ENCODE data around the gene MAD1L1. TPM values are rescaled to one million over a fixed set of nuclear protein-coding genes. Genes with fewer than 3 reads are reported as not detected.
A peak's percentile ranks its signal among the peaks of the same experiment; 100 is the strongest.

Gene MAD1L1
- total and polyA plus RNA-seq, 4 donors, result 12.8 to 20.7 (median 16.5) TPM

- TF ChIP-seq REST (IDR thresholded peaks at IDR 0.05) (no peak), FOXA2 (IDR thresholded peaks at IDR 0.05) (no peak), YY1 (IDR thresholded peaks at IDR 0.05) (peak; percentile 30)
These were observed 310.5 kb downstream of the MAD1L1 start (continued) for GRCh38 chr7:1922071-1922869.

- Histone ChIP-seq H3K4me3 (ENCODE audit: low read depth in 1 of 3, low read length in 3 of 3) (no peak overlapping the region), H3K9me3 (ENCODE audit: control insufficient read depth in 4 of 4, low read length in 3 of 4) (no peaks in the 10 kb centered on the region), H3K9ac (ENCODE audit: low read depth in 1 of 2, low read length in 2 of 2) (no peak overlapping the region), H3K27ac (ENCODE audit: low read depth in 1 of 2, low read length in 2 of 2) (no peak overlapping the region), H3K27me3 (ENCODE audit: control insufficient read depth in 4 of 4, insufficient read depth in 4 of 4, low read length in 3 of 4) (no peaks in the 10 kb centered on the region), H3K36me3 (ENCODE audit: control insufficient read depth in 4 of 4, insufficient read depth in 3 of 4, low read depth in 1 of 4, low read length in 3 of 4) (no peaks in the 10 kb centered on the region), H3K4me1 (ENCODE audit: control insufficient read depth in 4 of 4, insufficient read depth in 4 of 4, low read length in 3 of 4) (peaks cover 19 to 50% (median 43%) of the 10 kb centered on the region in 4 donors)
- WGBS, result 92% methylated on average over 16 of the region's 16 CpGs
- TF ChIP-seq HNF4A (conservative IDR thresholded peaks at IDR 0.05) (no peak), EGR1 (IDR thresholded peaks at IDR 0.05; ENCODE audit: low read depth in 2 of 2) (no peak), NR2F2 (IDR thresholded peaks at IDR 0.05) (no peak), YY1 (IDR thresholded peaks at IDR 0.05) (no peak), GABPA (IDR thresholded peaks at IDR 0.05 in 1 of 2, conservative IDR thresholded peaks at IDR 0.05 in 1 of 2) (no peak), RXRA (IDR thresholded peaks at IDR 0.05) (no peak)
- no peak for DNase-seq (ENCODE audit: low spot score)
These were observed 311.9 kb downstream of the MAD1L1 start for GRCh38 chr7:1920881-1921280.

GRCh38 chr7:1920266-1920681, 312.5 kb downstream of the MAD1L1 start:
- no peak for DNase-seq (ENCODE audit: low spot score)
- H3K4me1 ChIP-seq (ENCODE audit: control insufficient read depth in 4 of 4, insufficient read depth in 4 of 4, low read length in 3 of 4), result peaks cover 19 to 50% (median 43%) of the 10 kb centered on the region in 4 donors
- peak overlapping the region; percentile 49 to 65 for H3K27ac ChIP-seq (ENCODE audit: low read depth in 1 of 2, low read length in 2 of 2)
- no peaks in the 10 kb centered on the region for H3K9me3 ChIP-seq (ENCODE audit: control insufficient read depth in 4 of 4, low read length in 3 of 4)
- no peaks in the 10 kb centered on the region for H3K36me3 ChIP-seq (ENCODE audit: control insufficient read depth in 4 of 4, insufficient read depth in 3 of 4, low read depth in 1 of 4, low read length in 3 of 4)
- no peaks in the 10 kb centered on the region for H3K27me3 ChIP-seq (ENCODE audit: control insufficient read depth in 4 of 4, insufficient read depth in 4 of 4, low read length in 3 of 4)
- no peak overlapping the region for H3K4me3 ChIP-seq (ENCODE audit: low read depth in 1 of 3, low read length in 3 of 3)
- H3K9ac ChIP-seq (ENCODE audit: low read depth in 1 of 2, low read length in 2 of 2), result no peak overlapping the region
- TF ChIP-seq HNF4G (IDR thresholded peaks at IDR 0.05), result no peak
- no peak for TF ChIP-seq ZBTB33 (IDR thresholded peaks at IDR 0.05)
- TF ChIP-seq SP1 (IDR thresholded peaks at IDR 0.05), result no peak
- TF ChIP-seq MAX (IDR thresholded peaks at IDR 0.05), result no peak
- no peak for TF ChIP-seq NR2F2 (IDR thresholded peaks at IDR 0.05)
- TF ChIP-seq EGR1 (IDR thresholded peaks at IDR 0.05; ENCODE audit: low read depth in 2 of 2), result no peak
- no peak for TF ChIP-seq GABPA (IDR thresholded peaks at IDR 0.05 in 1 of 2, conservative IDR thresholded peaks at IDR 0.05 in 1 of 2)
- TF ChIP-seq RAD21 (IDR thresholded peaks at IDR 0.05), result no peak
- TF ChIP-seq REST (IDR thresholded peaks at IDR 0.05), result no peak
- no peak for TF ChIP-seq FOXA1 (IDR thresholded peaks at IDR 0.05)
- no peak for TF ChIP-seq ATF3 (IDR thresholded peaks at IDR 0.05)
- TF ChIP-seq YY1 (IDR thresholded peaks at IDR 0.05), result no peak
- no peak for TF ChIP-seq RXRA (IDR thresholded peaks at IDR 0.05)
- no peak for TF ChIP-seq JUND (IDR thresholded peaks at IDR 0.05)
- no peak for TF ChIP-seq HNF4A (conservative IDR thresholded peaks at IDR 0.05)
- TF ChIP-seq CTCF (IDR thresholded peaks at IDR 0.05; ENCODE audit: low read depth, low read length, missing input control), result no peak
- 74% methylated on average over 20 of the region's 20 CpGs for WGBS
